Neural progenitor cell (in vitro differentiated cells): Measurements from ENCODE around the gene TNN. TPM values are rescaled to one million over a fixed set of nuclear protein-coding genes. Genes with fewer than 3 reads are reported as not detected.

Source experiments
- DNase-seq: peaks from one replicate; pipeline ENCODE4 v3.0.0-alpha.2; 2016; ENCODE audit warnings: low spot score
- H2AFZ ChIP-seq: fragments of 200-600 bp; sonication (generic); replicated peaks from 2 replicates; pipeline ENCODE4 v1.6.1; 2016; ENCODE audit warnings: antibody characterized with exemption
- H3F3A ChIP-seq: fragments of 200-600 bp; sonication (generic); 2 replicates; pipeline ENCODE4 v1.6.1; 2016; ENCODE audit warnings: antibody characterized with exemption, low read depth
- H3K27ac ChIP-seq: fragments of 200-600 bp; sonication (generic); 2 replicates; pipeline ENCODE4 v1.5.1; 2016; ENCODE audit warnings: mild to moderate bottlenecking
- H3K27me3 ChIP-seq: fragments of 200-600 bp; sonication (generic); 2 replicates; pipeline ENCODE4 v1.6.1; 2016; ENCODE audit warnings: mild to moderate bottlenecking, moderate library complexity
- H3K36me3 ChIP-seq: fragments of 200-600 bp; sonication (generic); 2 replicates; pipeline ENCODE4 v1.5.1; 2016
- H3K4me1 ChIP-seq: fragments of 200-600 bp; sonication (generic); 2 replicates; pipeline ENCODE4 v1.6.1; 2016; ENCODE audit warnings: mixed run types
- H3K4me2 ChIP-seq: fragments of 200-600 bp; sonication (generic); 2 replicates; pipeline ENCODE4 v1.6.1; 2016
- H3K4me3 ChIP-seq: fragments of 200-600 bp; sonication (generic); 2 replicates; pipeline ENCODE4 v1.5.1; 2016
- H3K79me2 ChIP-seq: fragments of 200-600 bp; sonication (generic); 2 replicates; pipeline ENCODE4 v1.6.1; 2016; ENCODE audit warnings: low read depth
- H3K9ac ChIP-seq: fragments of 200-600 bp; sonication (generic); 2 replicates; pipeline ENCODE4 v1.6.1; 2016
- H3K9me3 ChIP-seq: fragments of 200-600 bp; sonication (generic); 2 replicates; pipeline ENCODE4 v1.5.1; 2016; ENCODE audit warnings: low read depth
- H4K20me1 ChIP-seq: fragments of 200-600 bp; sonication (generic); 2 replicates; pipeline ENCODE4 v1.6.1; 2016; ENCODE audit warnings: low read depth
- H3K27ac Mint-ChIP-seq: 3 replicates; pipeline ENCODE4 v1.8.0; 2021; ENCODE audit warnings: mixed read lengths
- H3K27me3 Mint-ChIP-seq: 2 replicates; pipeline ENCODE4 v1.8.0; 2022; ENCODE audit warnings: low read depth, mild to moderate bottlenecking, inconsistent platforms, moderate library complexity, mixed read lengths; ENCODE audit not compliant: insufficient read depth
- H3K36me3 Mint-ChIP-seq: 3 replicates; pipeline ENCODE4 v1.8.0; 2021; ENCODE audit warnings: mixed read lengths
- H3K4me1 Mint-ChIP-seq: 3 replicates; pipeline ENCODE4 v1.8.0; 2021; ENCODE audit warnings: mixed read lengths
- H3K4me3 Mint-ChIP-seq: 3 replicates; pipeline ENCODE4 v1.8.0; 2021; ENCODE audit warnings: mild to moderate bottlenecking, moderate library complexity, mixed read lengths
- H3K9me3 Mint-ChIP-seq: 3 replicates; pipeline ENCODE4 v1.8.0; 2020; ENCODE audit warnings: mixed read lengths
- EZH2 ChIP-seq: fragments of 200-600 bp; sonication (generic); IDR thresholded peaks from 2 replicates; pipeline ENCODE4 v1.6.1; 2017; ENCODE audit warnings: antibody characterized with exemption, mild to moderate bottlenecking, moderate library complexity
- EZH2phosphoT487 ChIP-seq: fragments of 200-600 bp; sonication (generic); IDR thresholded peaks from 2 replicates; pipeline ENCODE4 v1.6.1; 2017; ENCODE audit warnings: antibody characterized with exemption
- small RNA-seq: library from RNA; depleted of rRNA; stranded (forward); fragments of <200 nt; gene quantifications from one replicate; pipeline ENCODE3, GENCODE V24; 2015
- total RNA-seq: library from RNA; depleted of rRNA; stranded (reverse); fragments of >200 nt; gene quantifications from 2 replicates; pipeline ENCODE4 v1.2.3, GENCODE V29; 2015; ENCODE audit warnings: low replicate concordance
- TF ChIP-seq, protein P1 (sequence below): fragments of 200-600 bp; sonication (generic); IDR thresholded peaks from 2 replicates; pipeline ENCODE4 v1.5.1; 2017; ENCODE audit warnings: antibody characterized with exemption, mild to moderate bottlenecking

TNN gene
- total RNA-seq, 1 donor from 2014 or later: not detected

DNA sequence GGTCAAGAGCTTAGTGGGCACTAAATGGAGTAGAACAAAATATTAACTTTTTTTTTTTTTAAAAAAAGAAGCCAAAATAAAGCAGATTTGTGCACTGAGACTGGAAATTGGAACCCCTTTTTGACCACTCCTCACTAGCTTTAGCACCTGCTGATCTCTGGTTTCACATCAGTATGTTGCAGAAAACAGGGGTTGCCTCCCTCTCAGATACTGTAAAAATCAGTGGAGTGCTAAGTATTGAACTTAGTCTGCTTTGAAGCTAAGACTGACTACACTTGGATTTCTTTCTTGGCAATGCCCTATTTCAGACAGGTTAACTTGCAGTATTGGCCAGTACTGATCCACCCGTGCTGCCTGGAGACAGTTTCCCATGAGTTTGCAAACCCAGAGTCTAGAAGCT, 127.6 kb downstream of the TNN start:
- Mint-ChIP-seq H3K36me3 (no peaks in the 10 kb centered on the region), H3K9me3 (no peaks in the 10 kb centered on the region), H3K27ac (no peak overlapping the region), H3K4me1 (peaks cover 3% of the 10 kb centered on the region), H3K4me3 (no peak overlapping the region), H3K27me3 (peaks cover 25% of the 10 kb centered on the region)
- H3K27ac ChIP-seq: no peak overlapping the region
- TF ChIP-seq, protein P1, sequence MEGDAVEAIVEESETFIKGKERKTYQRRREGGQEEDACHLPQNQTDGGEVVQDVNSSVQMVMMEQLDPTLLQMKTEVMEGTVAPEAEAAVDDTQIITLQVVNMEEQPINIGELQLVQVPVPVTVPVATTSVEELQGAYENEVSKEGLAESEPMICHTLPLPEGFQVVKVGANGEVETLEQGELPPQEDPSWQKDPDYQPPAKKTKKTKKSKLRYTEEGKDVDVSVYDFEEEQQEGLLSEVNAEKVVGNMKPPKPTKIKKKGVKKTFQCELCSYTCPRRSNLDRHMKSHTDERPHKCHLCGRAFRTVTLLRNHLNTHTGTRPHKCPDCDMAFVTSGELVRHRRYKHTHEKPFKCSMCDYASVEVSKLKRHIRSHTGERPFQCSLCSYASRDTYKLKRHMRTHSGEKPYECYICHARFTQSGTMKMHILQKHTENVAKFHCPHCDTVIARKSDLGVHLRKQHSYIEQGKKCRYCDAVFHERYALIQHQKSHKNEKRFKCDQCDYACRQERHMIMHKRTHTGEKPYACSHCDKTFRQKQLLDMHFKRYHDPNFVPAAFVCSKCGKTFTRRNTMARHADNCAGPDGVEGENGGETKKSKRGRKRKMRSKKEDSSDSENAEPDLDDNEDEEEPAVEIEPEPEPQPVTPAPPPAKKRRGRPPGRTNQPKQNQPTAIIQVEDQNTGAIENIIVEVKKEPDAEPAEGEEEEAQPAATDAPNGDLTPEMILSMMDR: no peak
- no peak for TF ChIP-seq EZH2
- no peak for TF ChIP-seq EZH2phosphoT487
- no peak overlapping the region for H3K4me2 ChIP-seq
- no peak overlapping the region for H3K9ac ChIP-seq
- no peak overlapping the region for H2AFZ ChIP-seq
- H3K79me2 ChIP-seq: no peaks in the 10 kb centered on the region
- H3K36me3 ChIP-seq: no peaks in the 10 kb centered on the region
- no peak for DNase-seq
- H3K4me1 ChIP-seq: peaks cover 7% of the 10 kb centered on the region
- no peak overlapping the region for H3K4me3 ChIP-seq
- H3K27me3 ChIP-seq: peaks cover 56% of the 10 kb centered on the region
- H3K9me3 ChIP-seq: no peaks in the 10 kb centered on the region
- no peaks in the 10 kb centered on the region for H3F3A ChIP-seq
- no peaks in the 10 kb centered on the region for H4K20me1 ChIP-seq

DNA sequence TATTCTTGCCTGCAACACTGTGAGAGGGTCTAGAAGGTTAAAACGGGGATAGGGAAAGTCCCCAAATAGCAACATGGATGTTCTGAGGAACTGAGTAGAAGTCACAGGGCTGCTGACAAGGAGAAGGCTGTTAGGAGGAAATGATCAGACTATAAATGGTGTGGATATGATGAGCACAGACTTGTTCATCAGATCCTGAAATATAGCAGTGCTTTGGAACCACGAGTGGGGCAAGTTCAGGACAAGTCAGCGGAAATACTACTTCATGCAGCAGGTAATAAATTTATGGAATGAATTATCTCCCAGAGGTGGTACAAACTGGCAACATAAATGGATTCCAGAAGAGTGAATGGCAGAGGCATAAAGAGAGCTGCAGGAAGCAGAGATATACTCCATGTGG, 128.2 kb downstream of the TNN start:
- no peak overlapping the region for H2AFZ ChIP-seq
- no peak overlapping the region for H3K4me2 ChIP-seq
- Mint-ChIP-seq H3K36me3 (no peaks in the 10 kb centered on the region), H3K27me3 (peaks cover 20% of the 10 kb centered on the region), H3K9me3 (no peaks in the 10 kb centered on the region), H3K4me3 (no peak overlapping the region), H3K27ac (no peak overlapping the region), H3K4me1 (peaks cover 3% of the 10 kb centered on the region)
- peaks cover 51% of the 10 kb centered on the region for H3K27me3 ChIP-seq
- H3F3A ChIP-seq: no peaks in the 10 kb centered on the region
- H3K4me1 ChIP-seq: peaks cover 7% of the 10 kb centered on the region
- no peaks in the 10 kb centered on the region for H3K36me3 ChIP-seq
- no peak overlapping the region for H3K9ac ChIP-seq
- TF ChIP-seq EZH2 (no peak), EZH2phosphoT487 (no peak)
- TF ChIP-seq, protein P1: no peak
- no peak overlapping the region for H3K4me3 ChIP-seq
- no peaks in the 10 kb centered on the region for H3K9me3 ChIP-seq
- H3K79me2 ChIP-seq: no peaks in the 10 kb centered on the region
- DNase-seq: no peak
- no peak overlapping the region for H3K27ac ChIP-seq
- no peaks in the 10 kb centered on the region for H4K20me1 ChIP-seq

DNA sequence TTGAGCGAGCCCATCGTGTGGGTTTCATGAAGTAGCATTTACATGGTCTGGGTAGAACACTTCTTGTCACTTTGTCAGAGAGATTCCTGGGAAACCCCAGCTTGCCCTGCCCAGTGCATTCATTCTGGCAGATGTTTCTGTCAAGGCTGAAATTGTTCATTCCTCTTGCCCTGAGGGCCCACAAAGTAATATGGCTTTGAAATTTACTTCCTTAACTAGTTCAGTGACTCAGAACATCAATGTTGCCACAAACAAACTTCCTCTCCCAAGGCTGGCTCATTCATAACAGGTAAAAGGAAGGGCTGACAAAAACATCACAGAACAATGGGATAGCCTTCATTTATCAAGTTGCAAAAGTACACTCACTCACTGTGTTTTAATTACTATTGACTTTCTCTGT, 129.9 kb downstream of the TNN start:
- no peaks in the 10 kb centered on the region for H3K36me3 Mint-ChIP-seq
- H3K27ac Mint-ChIP-seq: no peak overlapping the region

More for the DNA sequence above, 129.9 kb downstream of the TNN start:
- no peaks in the 10 kb centered on the region for H4K20me1 ChIP-seq
- H3K4me1 ChIP-seq: no peaks in the 10 kb centered on the region
- H2AFZ ChIP-seq: no peak overlapping the region
- Mint-ChIP-seq H3K4me1 (no peaks in the 10 kb centered on the region), H3K9me3 (no peaks in the 10 kb centered on the region), H3K4me3 (no peak overlapping the region), H3K27me3 (peaks cover 7% of the 10 kb centered on the region)
- H3K9ac ChIP-seq: no peak overlapping the region
- TF ChIP-seq EZH2 (no peak), EZH2phosphoT487 (no peak)
- TF ChIP-seq, protein P1: no peak
- H3K4me3 ChIP-seq: no peak overlapping the region
- no peaks in the 10 kb centered on the region for H3F3A ChIP-seq
- H3K4me2 ChIP-seq: no peak overlapping the region
- no peak for DNase-seq
- no peaks in the 10 kb centered on the region for H3K79me2 ChIP-seq
- H3K36me3 ChIP-seq: no peaks in the 10 kb centered on the region
- H3K9me3 ChIP-seq: no peaks in the 10 kb centered on the region
- H3K27me3 ChIP-seq: peaks cover 34% of the 10 kb centered on the region
- no peak overlapping the region for H3K27ac ChIP-seq

Small RNAs within 50 kb of the gene (small RNA-seq; reads per million reads assigned to genes)
- gene RF00019: not detected

Other genes starting within 250 kb of the TNN start
- gene CACYBP, start 67.9 kb upstream of the TNN start, total RNA-seq: 145 and 166 TPM in 2 replicates
- gene MRPS14, start 44.4 kb upstream of the TNN start, total RNA-seq: 31.3 and 35.1 TPM in 2 replicates
- gene KIAA0040, start 124.9 kb downstream of the TNN start, total RNA-seq: 0.15 TPM in 1 of 2 replicates, not detected in the other